ENCODE measurements around the gene LRPAP1.
"Not testable (repeated sequence)": the region's sequence is repeated elsewhere in the genome, so short reads cannot be mapped to it uniquely, and the experiment has no call there.

LRPAP1 gene

DNA sequence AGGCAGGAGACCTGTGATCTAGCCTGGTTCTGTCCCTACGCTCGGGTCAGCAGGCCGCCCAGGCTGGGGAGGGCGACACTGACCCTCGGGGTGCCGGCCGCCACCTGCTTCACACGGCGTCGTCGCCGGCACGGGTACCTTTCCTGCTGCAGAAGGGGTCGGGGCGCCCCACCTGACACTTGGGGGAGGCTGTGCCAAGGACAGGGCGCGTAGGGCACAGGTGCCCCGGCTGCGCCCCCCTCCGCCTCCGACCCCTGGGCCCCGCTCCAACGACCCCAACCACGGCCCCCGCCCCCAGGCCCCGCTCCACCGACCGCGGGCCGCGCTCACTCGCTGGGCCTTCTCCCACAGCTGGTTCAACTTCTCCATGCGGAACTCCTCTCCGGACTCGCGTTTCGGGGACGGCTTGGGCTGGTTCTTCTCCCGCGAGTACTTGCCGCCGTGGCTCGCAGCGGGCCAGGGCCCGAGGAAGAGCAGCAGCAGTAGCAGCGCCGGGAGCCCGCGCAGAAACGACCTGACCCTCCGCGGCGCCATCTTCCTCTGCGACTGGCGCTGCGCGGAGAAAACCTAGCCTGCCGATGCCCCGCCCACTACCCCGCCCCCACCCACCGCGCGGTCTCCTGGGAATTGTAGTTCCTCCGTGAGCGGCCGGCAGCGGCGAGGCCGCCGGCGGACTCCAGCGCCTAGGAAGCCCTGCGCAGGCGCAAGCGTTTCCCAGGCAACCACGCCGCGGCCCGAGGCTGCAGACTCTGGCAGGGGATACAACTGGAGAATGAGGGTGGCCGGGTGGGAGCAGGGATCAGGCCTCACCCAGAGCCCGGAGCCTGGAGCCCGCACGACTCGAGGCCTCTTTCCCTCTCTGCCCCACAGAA lies at the start of gene LRPAP1:
Gene LRPAP1 (minus strand): TSS at position 544 of the 872 bp plus-strand sequence. CDS start 10 bp downstream, at position 534.
- in situ Hi-C loops (cut with HindIII; ENCODE audit: low sequenced_read_pairs): no loop called here

- in situ Hi-C loops (cut with HindIII; ENCODE audit: low sequenced_read_pairs): not testable (repeated sequence)
These were observed 49.3 kb upstream of the LRPAP1 start for GRCh38 chr4:3581334-3582090.

DNA sequence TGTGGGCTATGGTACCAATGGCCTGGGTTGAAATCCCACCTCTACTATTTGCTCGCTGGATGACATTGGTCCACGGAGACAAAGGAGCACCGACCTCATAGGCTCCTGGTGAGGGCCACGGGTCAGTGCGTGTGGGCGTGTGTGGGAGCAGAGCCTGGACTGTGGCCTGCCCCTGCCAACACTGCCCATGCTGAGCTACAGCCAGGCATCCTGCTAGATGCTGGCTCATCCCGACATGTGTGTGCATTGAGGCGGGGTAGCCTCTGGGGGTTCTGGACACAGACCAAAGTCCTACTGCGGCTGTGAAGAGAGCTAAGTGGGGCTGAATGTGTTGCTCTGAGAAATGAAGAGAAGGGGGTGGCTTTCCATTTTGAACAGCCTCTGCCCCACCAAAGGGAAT lies 48.6 kb upstream of the LRPAP1 start:
- in situ Hi-C loops (cut with HindIII; ENCODE audit: low sequenced_read_pairs): not testable (repeated sequence)

DNA sequence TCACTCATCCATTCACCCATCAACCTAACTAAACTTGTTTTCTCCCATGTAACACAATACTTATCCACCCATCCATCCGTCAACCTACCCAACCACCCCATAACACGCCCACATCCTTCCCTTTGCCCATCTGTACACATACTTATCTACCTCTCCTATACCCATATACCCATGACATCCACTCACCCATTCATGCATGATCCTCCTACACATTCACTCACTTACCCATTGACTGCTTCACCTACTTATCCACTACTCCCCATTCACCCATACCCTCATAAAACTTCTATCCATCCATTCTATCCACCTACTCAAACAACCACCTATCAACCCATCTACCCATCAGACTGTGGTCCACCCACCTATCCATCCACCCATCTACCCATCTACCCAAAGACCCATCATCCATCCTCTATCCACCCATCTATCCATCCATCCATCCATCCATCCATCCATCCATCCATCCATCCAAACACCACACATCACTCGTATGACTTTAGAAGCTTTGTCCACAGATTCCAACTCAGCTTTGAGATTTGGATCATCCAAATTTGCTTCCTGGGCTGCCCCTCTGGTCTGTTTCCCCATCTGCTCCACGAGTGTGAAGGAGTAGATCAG lies 46.4 kb upstream of the LRPAP1 start:
- in situ Hi-C loops (cut with HindIII; ENCODE audit: low sequenced_read_pairs): not testable (repeated sequence)

DNA sequence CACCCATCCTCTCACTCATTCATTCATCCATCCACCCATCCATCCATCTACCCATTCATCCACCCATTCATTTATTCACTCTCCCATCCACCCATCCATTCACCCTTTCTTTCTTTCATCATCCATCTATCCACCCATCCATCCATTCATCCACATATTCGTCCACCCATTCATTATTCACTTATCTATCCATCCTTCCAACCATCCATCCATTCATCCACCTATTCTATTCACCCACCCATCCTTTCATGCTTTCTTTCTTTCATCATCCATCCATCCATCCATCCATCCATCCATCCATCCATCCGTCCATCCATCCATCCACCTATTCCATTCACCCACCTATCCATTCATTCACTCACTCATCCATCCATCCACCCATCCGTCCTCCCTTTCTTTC lies 45.8 kb upstream of the LRPAP1 start:
- in situ Hi-C loops (cut with HindIII; ENCODE audit: low sequenced_read_pairs): not testable (repeated sequence)

DNA sequence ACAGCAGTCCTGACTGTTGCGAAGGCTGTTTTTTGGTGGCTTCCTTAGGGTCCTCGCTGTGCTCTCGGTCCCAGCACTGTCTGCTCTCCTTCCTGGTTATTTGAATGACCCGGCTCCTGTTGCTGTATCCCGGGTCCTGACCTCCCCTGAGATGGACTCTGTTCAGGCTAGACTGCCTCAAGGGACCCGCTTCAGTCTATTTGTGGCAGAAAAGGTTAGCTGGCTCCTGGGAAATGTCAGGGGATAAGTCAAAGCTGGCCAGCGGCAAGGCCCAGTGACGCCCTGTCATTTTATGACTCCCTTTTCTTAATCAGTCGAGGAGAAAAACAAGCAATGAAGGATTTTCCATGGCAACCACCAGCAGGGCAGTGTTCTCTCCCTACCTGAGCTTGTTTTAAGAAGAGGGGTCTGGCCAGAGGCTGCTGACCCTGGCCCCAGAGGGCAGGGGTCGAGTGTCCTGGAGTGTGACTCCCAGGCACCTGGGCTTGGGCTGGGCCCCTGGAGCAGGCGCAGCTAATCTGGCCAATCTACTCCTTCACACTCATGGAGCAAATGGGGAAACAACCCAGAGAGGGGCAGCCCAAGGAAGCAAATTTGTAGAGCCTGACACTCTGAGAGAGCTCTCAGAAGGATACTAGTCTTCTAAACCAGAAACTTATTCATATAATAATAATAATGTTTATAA lies 45.1 kb upstream of the LRPAP1 start:
- in situ Hi-C loops (cut with HindIII; ENCODE audit: low sequenced_read_pairs): not testable (repeated sequence)

DNA sequence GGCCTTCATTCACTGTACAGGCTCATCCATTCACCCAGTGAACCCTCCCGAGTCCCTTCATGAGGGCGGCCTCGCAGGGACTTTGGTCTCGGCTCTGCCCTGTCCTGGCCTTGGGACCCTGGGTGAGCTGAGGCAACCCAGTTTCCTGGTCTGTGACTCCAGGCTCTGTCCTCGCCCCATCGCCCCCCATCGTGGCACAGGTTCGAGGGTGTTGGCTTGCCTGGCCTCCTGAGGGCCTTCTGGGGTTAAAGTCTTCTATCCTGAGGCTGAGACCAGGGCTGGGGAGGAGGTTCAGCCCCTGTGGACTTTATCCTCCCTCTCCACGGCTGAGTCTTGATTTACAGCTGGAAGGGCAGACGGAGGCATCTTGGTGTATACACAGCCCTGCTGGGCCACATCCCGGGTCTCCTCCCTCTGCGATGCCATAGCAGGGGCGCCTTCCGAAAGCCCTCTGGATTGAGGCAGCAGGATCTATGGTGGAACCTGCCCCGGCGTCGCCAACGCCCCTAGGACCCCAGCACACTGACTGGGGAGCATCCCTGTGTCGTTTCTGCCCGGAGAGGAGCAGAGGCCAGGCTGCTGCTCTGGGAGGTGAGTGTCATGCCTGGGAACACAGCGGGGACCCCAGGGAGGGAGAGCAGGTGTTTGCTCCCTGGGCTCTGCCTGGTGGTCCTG lies 44.4 kb upstream of the LRPAP1 start:
- in situ Hi-C loops (cut with HindIII; ENCODE audit: low sequenced_read_pairs): not testable (repeated sequence)

GRCh38 chr4:3575426-3576369 lies 43.5 kb upstream of the LRPAP1 start:
- in situ Hi-C loops (cut with HindIII; ENCODE audit: low sequenced_read_pairs): not testable (repeated sequence)

DNA sequence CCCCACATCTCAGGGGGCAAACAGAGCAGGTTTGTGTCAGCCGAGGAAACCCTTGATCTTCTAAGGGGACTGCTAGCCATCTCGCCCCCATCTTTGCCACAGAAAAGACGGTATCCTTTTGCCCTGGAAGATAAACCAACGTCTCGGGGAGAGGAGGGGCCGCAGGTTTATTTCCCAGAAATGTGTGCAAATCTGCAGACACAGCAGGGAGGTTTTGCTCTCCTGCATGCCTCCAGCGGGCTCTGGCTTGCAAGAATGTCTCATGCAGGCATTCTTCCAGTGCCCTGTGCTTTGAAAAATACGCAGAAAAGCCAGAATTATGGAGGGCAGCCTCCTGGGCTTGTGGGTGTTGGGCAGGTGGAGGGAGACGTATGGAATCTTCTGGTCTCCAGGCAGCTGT lies 42.6 kb upstream of the LRPAP1 start:
- in situ Hi-C loops (cut with HindIII; ENCODE audit: low sequenced_read_pairs): not testable (repeated sequence)

DNA sequence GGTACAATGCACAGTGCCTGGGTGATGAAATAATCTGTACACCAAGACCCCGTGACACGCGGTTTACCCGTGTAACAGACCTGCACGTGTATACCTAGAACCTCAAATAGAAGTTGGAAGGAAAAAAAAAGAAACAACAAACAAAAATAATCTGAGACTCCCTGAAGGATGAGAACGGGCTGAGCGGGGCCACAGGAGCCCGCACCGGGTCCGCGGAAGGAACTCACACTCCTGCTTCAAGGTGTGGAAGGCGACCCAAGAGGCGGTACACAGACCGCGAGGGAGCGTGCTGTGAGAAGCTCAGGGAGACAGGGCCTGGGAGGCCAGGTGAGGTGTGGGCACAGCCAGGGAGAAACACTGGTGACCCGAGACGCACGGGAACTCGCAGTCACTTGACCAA lies 42.1 kb upstream of the LRPAP1 start:
- in situ Hi-C loops (cut with HindIII; ENCODE audit: low sequenced_read_pairs): not testable (repeated sequence)

DNA sequence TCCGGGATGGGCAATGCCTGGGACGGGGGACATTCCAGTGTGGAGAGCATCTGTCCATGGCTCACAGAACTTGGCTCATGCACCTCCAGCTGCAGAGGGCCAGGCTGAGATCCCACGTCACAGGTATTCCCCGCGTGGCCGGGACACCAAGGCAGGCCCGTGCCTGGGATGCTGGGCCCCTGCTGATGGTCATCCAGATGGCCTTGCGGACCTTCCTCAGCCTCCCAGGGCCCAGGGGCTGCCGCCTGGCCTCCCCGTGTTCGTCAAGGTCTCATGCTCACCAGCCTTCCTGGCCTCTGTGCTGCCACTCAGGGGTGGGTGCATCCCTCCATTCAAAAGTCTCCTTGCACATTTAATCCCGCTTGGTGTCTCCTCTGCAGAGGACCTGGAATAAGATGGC lies 40.9 kb upstream of the LRPAP1 start:
- in situ Hi-C loops (cut with HindIII; ENCODE audit: low sequenced_read_pairs): no loop called here

DNA sequence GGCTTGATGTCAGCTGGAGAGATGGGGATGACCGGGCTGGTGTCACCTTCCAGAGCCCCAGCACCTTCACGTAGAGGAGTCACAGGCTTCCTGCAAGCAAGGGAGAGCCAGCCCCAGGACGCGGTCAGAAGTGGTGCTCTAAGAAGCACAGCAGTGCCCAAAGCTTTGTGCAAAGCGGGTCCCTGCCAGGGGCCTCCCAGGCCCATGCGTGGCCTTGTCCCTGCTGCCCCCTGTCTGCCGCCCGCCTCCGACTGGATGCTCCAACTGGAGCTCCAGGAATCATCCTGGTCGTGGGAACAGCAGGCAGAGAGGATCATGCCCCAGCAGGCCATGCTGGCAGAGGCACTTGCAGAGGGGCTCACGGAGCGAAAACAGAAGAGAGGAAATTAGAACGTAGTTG lies 40.1 kb upstream of the LRPAP1 start:
- in situ Hi-C loops (cut with HindIII; ENCODE audit: low sequenced_read_pairs): no loop called here

DNA sequence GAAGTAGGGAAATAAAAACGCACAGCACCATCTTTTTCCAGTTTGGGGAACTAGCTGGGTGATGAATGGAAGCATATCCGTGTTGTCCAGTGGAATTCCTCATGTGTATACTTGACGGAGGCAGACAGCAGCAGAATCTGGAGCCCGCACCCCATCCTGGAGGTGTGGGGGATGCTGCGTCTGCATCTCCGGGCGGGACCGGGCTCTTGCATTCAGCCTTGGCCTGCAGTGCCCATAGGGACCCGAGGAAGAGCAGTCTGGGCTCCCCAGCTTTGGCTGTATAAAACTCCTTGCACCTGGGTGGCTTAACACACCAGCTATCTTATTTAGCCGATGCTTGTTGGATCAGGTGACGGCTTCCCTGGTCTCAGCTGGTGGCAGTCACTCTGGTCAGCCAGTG lies 39.7 kb upstream of the LRPAP1 start:
- in situ Hi-C loops (cut with HindIII; ENCODE audit: low sequenced_read_pairs): no loop called here

DNA sequence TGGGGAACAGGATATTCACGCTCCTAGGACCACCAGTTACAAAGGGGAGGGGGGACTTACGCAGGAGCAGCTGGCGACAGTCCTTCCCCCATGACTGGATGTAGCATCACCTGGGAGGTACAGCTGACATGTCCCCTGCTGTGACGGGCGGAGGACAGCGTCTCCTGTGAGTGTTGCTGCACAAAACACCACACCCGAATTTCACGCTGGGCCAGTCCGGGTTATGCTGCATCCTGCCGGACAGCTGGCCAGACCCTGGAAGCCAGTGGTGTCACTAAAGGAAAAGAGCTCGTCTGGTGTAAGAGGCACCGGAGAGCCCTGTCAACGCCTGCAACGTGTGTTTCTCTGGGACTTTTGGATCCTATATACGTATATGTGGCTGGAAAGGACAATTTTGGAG lies 38.7 kb upstream of the LRPAP1 start:
- in situ Hi-C loops (cut with HindIII; ENCODE audit: low sequenced_read_pairs): not testable (repeated sequence)

DNA sequence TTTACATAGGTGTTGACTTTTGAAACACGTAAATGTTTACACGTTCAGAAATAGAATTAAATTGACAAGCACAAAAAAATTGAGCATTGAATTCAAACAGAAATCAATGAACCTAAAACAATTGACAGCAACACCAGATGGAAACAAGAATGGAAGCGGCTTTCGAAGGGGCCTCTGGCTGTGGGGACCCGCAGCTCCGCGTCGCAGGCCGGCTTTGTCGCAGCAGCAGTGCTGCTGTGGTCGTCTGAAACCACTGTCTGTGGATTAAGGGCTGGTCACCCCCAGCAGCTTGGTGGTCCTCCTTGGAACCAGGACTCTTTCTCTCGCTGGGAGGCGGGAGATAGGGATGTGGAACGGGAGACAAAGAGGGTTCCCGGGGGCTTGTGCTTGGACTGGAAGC lies 37.4 kb upstream of the LRPAP1 start:
- in situ Hi-C loops (cut with HindIII; ENCODE audit: low sequenced_read_pairs): not testable (repeated sequence)

DNA sequence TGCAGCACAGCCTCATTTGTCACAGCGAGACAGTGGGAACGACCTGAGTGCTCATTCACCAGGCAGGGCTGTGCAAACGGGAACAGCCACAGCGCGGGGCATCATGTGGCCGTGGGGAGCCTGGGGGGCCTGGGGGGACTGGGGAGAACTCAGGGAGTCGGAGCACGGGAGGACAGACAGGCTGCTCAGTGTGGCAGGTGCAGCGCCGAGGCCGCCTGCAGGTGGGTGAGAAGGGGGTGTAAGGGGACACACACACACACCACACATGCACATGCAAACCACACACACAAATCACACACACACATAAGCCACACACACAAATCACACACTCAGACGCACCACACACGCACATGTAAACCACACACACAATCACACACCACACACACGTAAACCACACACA lies 34.5 kb upstream of the LRPAP1 start:
- in situ Hi-C loops (cut with HindIII; ENCODE audit: low sequenced_read_pairs): not testable (repeated sequence)

- in situ Hi-C loops (cut with HindIII; ENCODE audit: low sequenced_read_pairs): not testable (repeated sequence)
These were observed 34.1 kb upstream of the LRPAP1 start for GRCh38 chr4:3566301-3566700.

- in situ Hi-C loops (cut with HindIII; ENCODE audit: low sequenced_read_pairs): not testable (repeated sequence)
These were observed 32.7 kb upstream of the LRPAP1 start for GRCh38 chr4:3564948-3565347.

- in situ Hi-C loops (cut with HindIII; ENCODE audit: low sequenced_read_pairs): no loop called here
These were observed 31.2 kb upstream of the LRPAP1 start for GRCh38 chr4:3563403-3563802.

All from endothelial cell of hepatic sinusoid (primary cell).